ENCODE results near the gene AHCYL2.

DNA sequence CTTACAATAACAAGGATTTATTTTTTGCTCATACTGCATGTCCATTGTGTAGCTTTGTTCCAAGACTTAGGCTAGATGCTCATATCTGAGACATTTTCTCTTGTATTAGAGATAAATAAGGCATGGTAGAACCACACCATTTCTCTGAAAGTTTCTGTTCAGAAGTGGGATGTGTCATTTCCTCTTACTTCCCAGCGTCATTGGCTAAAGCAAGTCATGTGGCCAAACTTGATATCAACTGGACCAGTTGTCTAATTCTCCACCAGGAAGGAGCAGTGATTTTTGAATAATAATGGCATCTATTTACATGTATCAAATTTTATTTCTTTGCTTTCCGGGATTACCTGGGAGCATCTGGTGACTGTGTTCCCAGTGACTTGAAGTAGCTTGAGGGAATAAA, 38.3 kb downstream of the AHCYL2 start:
- no peak for TF ChIP-seq CTCF (IDR thresholded peaks at IDR 0.05; ENCODE audit: insufficient read depth, low read length, poor library complexity, severe bottlenecking)
- TF ChIP-seq EZH2phosphoT487 (conservative IDR thresholded peaks at IDR 0.05; ENCODE audit: low read length) = no peak

Data from SU-DHL-6 (cell line).